Measurements from ENCODE around the gene ARPC1A.

DNA sequence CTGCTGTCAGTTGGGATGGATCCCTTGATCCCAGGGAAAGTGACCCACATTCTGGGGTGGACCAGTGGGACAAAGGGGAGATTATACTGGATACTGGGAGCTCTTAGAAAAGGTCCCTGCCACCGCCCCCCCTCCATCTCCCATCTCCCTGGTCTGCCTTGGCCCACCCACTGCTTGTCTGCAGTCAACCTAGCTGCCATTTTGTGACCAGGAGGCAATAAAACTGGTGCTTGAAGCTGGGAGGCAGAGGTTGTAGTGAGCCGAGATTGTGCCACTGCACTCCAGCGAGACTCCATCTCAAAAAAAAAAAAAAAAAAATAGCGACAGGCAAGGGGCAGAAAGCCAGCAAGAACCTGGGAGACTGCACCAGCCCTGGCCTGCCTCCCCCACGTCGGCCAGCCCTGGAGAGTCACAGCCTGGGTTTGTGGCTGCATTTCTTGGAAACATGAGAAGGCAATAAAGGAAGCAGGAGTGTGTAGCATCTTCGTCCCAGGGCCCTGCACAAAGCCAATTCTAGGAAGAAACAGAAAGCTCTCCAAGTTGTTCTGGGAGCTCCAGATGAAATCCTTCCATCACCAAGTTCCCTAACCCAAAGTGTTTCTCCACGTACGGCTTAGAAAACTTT, 44.2 kb downstream of the ARPC1A start:
- TF ChIP-seq, protein P1, sequence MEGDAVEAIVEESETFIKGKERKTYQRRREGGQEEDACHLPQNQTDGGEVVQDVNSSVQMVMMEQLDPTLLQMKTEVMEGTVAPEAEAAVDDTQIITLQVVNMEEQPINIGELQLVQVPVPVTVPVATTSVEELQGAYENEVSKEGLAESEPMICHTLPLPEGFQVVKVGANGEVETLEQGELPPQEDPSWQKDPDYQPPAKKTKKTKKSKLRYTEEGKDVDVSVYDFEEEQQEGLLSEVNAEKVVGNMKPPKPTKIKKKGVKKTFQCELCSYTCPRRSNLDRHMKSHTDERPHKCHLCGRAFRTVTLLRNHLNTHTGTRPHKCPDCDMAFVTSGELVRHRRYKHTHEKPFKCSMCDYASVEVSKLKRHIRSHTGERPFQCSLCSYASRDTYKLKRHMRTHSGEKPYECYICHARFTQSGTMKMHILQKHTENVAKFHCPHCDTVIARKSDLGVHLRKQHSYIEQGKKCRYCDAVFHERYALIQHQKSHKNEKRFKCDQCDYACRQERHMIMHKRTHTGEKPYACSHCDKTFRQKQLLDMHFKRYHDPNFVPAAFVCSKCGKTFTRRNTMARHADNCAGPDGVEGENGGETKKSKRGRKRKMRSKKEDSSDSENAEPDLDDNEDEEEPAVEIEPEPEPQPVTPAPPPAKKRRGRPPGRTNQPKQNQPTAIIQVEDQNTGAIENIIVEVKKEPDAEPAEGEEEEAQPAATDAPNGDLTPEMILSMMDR (IDR thresholded peaks at IDR 0.05; ENCODE audit: low read length), result no peak
- no peak for TF ChIP-seq EZH2 (IDR thresholded peaks at IDR 0.05; ENCODE audit: borderline replicate concordance, low read length)

Measured in OCI-LY1 (cell line).